Esophagus muscularis mucosa (tissue), 4 donors: Measurements from ENCODE around the gene WASF2. TPM values are rescaled to one million over a fixed set of nuclear protein-coding genes. Genes with fewer than 3 reads are reported as not detected.

Source experiments
- DNase-seq: peaks from one replicate; pipeline ENCODE4 v3.0.0-alpha.2; 2017; ENCODE audit errors: extremely low spot score
- H3K27ac ChIP-seq, 4 donors: fragments of 200-600 bp; sonication (generic); replicated peaks in 1 of 4; 1 replicate in 3 of 4; 2 replicates in 1 of 4; pipeline ENCODE4 v1.5.1; 2016 to 2019; ENCODE audit warnings: mild to moderate bottlenecking in 1 of 4
- H3K27me3 ChIP-seq, 4 donors: fragments of 200-600 bp; sonication (generic); one replicate each; pipeline versions ENCODE4 v1.5.1 to v1.6.0; 2016 to 2019
- H3K36me3 ChIP-seq, 4 donors: fragments of 200-600 bp; sonication (generic); one replicate each; pipeline ENCODE4 v1.5.1; 2016 to 2019
- H3K4me1 ChIP-seq, 4 donors: fragments of 200-600 bp; sonication (generic); one replicate each; pipeline ENCODE4 v1.5.1; 2016 to 2019
- H3K4me3 ChIP-seq, 4 donors: fragments of 200-600 bp; sonication (generic); 1 replicate in 2 of 4; 2 replicates in 2 of 4; pipeline ENCODE4 v1.5.1; 2016 to 2019; ENCODE audit warnings: mild to moderate bottlenecking in 4 of 4, moderate library complexity in 1 of 4
- H3K9me3 ChIP-seq, 4 donors: fragments of 200-600 bp; sonication (generic); 1 replicate in 3 of 4; 2 replicates in 1 of 4; pipeline ENCODE4 v1.5.1; 2016 to 2019
- CTCF ChIP-seq, 3 experiments: fragments of 200-600 bp in 2 of 3; fragments of 450-650 bp in 1 of 3; sonication (generic) in 2 of 3; IDR thresholded peaks; one replicate each; pipeline ENCODE4 v1.5.1; 2017 to 2019; ENCODE audit warnings: antibody characterized with exemption in 3 of 3, mild to moderate bottlenecking in 2 of 3, moderate library complexity in 1 of 3
- EP300 ChIP-seq: sonication (generic); formaldehyde crosslinking; IDR thresholded peaks from one replicate; pipeline ENCODE4 v1.6.1; 2017; ENCODE audit warnings: antibody characterized with exemption
- POLR2A ChIP-seq: fragments of 450-650 bp; IDR thresholded peaks from one replicate; pipeline ENCODE4 v1.6.1; 2017; ENCODE audit warnings: antibody characterized with exemption, moderate library complexity, mild to moderate bottlenecking, low read depth
- POLR2AphosphoS5 ChIP-seq, 2 donors: sonication (generic); formaldehyde crosslinking; IDR thresholded peaks; one replicate each; pipeline ENCODE4 v1.6.1; 2017; ENCODE audit warnings: antibody characterized with exemption in 2 of 2
- WGBS: methylation state at CpG from one replicate; pipeline ENCODE4 v1.1.5; 2018; 5-methylcytosine and 5-hydroxymethylcytosine counted together
- intact Hi-C: fragments of 100-400 bp; cut with DNase I; formaldehyde crosslinking; loops from one replicate; pipeline ENCODE4 v1.15.1; 2023
- total RNA-seq, 4 donors: library from RNA; depleted of rRNA; stranded (reverse); fragments of >200 nt; gene quantifications; one replicate each; pipeline versions ENCODE4 v1.1.0 to v1.2.1, GENCODE V29; 2016

The WASF2 gene
- total RNA-seq, 4 donors from 2014 or later: 78.5 to 141 (median 101) TPM

GRCh38 chr1:27377760-27378495 lies 112.0 kb downstream of the WASF2 start:
- 79% methylated on average over 12 of the region's 12 CpGs for WGBS
- Histone ChIP-seq H3K9me3 (no peaks in the 10 kb centered on the region), H3K4me3 (no peak overlapping the region), H3K36me3 (no peaks in the 10 kb centered on the region), H3K27ac (no peak overlapping the region), H3K27me3 (peaks cover 0 to 10% (median 1%) of the 10 kb centered on the region in 4 donors), H3K4me1 (peaks cover under 1 to 8% (median 2%) of the 10 kb centered on the region in 4 donors)
- DNase-seq: no peak
- intact Hi-C loops: no loop called here
- no peak for TF ChIP-seq POLR2A

- no peaks in the 10 kb centered on the region for H3K9me3 ChIP-seq
- no peaks in the 10 kb centered on the region for H3K36me3 ChIP-seq
- H3K4me1 ChIP-seq: peaks cover 0 to 8% (median under 1%) of the 10 kb centered on the region in 4 donors
- H3K27ac ChIP-seq: no peak within 1 kb of the TSS
- no peak for DNase-seq
- no peak within 1 kb of the TSS for H3K4me3 ChIP-seq
- intact Hi-C loops: no loop called here
- H3K27me3 ChIP-seq: no peaks in the 10 kb centered on the region
- TF ChIP-seq EP300 (no peak), CTCF (IDR thresholded peaks at IDR 0.05) (no peak), POLR2A (no peak), POLR2AphosphoS5 (IDR thresholded peaks at IDR 0.05) (no peak)
- WGBS: 88% methylated on average over 4 of the region's 4 CpGs
These were observed 115.4 kb downstream of the WASF2 start, which contains the start of gene FCN3 for GRCh38 chr1:27374362-27375086. FCN3 (minus strand) TSS chr1:27374824; CDS start chr1:27374818, 6 bp downstream.

- Histone ChIP-seq H3K4me1 (peaks cover 8 to 23% (median 13%) of the 10 kb centered on the region in 4 donors), H3K36me3 (no peaks in the 10 kb centered on the region), H3K27ac (no peak overlapping the region), H3K9me3 (no peaks in the 10 kb centered on the region), H3K4me3 (no peak overlapping the region), H3K27me3 (no peaks in the 10 kb centered on the region)
- 88% methylated on average over 8 of the region's 11 CpGs for WGBS
- no peak for DNase-seq
- intact Hi-C loops: no loop called here
- TF ChIP-seq POLR2AphosphoS5 (IDR thresholded peaks at IDR 0.05) (no peak), EP300 (no peak), POLR2A (no peak), CTCF (IDR thresholded peaks at IDR 0.05) (peak in 1 of 3 experiments; percentile 6)
These were observed 116.9 kb downstream of the WASF2 start for GRCh38 chr1:27372808-27373690.

GRCh38 chr1:27372022-27372807 lies 117.8 kb downstream of the WASF2 start:
- WGBS: 87% methylated on average over 19 of the region's 19 CpGs
- no peaks in the 10 kb centered on the region for H3K9me3 ChIP-seq
- no peak overlapping the region for H3K4me3 ChIP-seq
- no peak for TF ChIP-seq POLR2AphosphoS5 (IDR thresholded peaks at IDR 0.05)
- no peak for TF ChIP-seq POLR2A
- TF ChIP-seq CTCF (IDR thresholded peaks at IDR 0.05): no peak
- TF ChIP-seq EP300: no peak
- intact Hi-C loops: no loop called here
- no peaks in the 10 kb centered on the region for H3K27me3 ChIP-seq
- no peak for DNase-seq
- H3K4me1 ChIP-seq: peaks cover 16 to 27% (median 22%) of the 10 kb centered on the region in 4 donors
- H3K27ac ChIP-seq: no peak overlapping the region
- no peaks in the 10 kb centered on the region for H3K36me3 ChIP-seq
